SK-N-SH (cell line): ENCODE results near the gene ANKRD11.

Experiments
- CTCF ChIP-seq: fragments of 200-600 bp; sonication (generic); IDR thresholded peaks from 2 replicates; pipeline ENCODE4 v1.6.1; 2017; ENCODE audit warnings: antibody characterized with exemption, mild to moderate bottlenecking, moderate library complexity
- FOXM1 ChIP-seq: IDR thresholded peaks from 2 replicates; pipeline ENCODE4 v1.4.0; 2012; ENCODE audit warnings: low read depth, mild to moderate bottlenecking
- JUND ChIP-seq: IDR thresholded peaks from 2 replicates; pipeline ENCODE4 v1.4.0; 2012
- MAX ChIP-seq: IDR thresholded peaks from 2 replicates; pipeline ENCODE4 v1.4.0; 2012; ENCODE audit warnings: low read depth
- MXI1 ChIP-seq: IDR thresholded peaks from 2 replicates; pipeline ENCODE4 v1.6.1; 2012; ENCODE audit warnings: mild to moderate bottlenecking, low read depth, low read length, improper control_type of control experiment
- RAD21 ChIP-seq: IDR thresholded peaks from 2 replicates; pipeline ENCODE4 v1.6.1; 2012; ENCODE audit warnings: mild to moderate bottlenecking, low read length

GRCh38 chr16:89282523-89282922, 207.8 kb downstream of the ANKRD11 start:
- TF ChIP-seq FOXM1: no peak
- TF ChIP-seq MAX: no peak
- TF ChIP-seq MXI1: no peak
- no peak for TF ChIP-seq RAD21
- no peak for TF ChIP-seq CTCF
- no peak for TF ChIP-seq JUND
